GM21367 (cell line): ENCODE measurements around the gene SCFD2.
"Not testable (repeated sequence)": the region's sequence is repeated elsewhere in the genome, so short reads cannot be mapped to it uniquely, and the experiment has no call there.

Experiments used
- ATAC-seq: cut with Tn5 transposase; IDR thresholded peaks from one replicate; pipeline ENCODE4 v1.9.1; 2021; ENCODE audit not compliant: unreplicated experiment

SCFD2 gene

DNA sequence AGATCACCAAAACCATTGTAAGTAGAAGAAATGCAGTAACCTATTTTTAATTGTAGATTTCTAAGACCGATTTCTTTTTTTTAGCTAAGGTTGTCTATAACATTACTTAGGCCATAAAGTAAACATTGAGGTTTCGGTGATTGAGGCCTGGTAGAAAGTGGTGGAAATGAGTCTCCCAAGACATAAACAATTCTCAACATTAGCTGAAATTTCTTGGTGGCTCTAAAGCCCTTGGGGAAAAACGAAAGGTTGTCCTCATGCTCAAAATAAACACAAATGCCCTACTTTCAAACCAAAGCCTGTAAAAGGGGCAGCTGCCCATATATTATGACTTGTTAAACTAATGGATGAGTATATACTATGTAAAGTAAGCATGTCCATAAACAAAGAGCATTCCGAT, 98.8 kb downstream of the SCFD2 start:
- no peak for ATAC-seq

DNA sequence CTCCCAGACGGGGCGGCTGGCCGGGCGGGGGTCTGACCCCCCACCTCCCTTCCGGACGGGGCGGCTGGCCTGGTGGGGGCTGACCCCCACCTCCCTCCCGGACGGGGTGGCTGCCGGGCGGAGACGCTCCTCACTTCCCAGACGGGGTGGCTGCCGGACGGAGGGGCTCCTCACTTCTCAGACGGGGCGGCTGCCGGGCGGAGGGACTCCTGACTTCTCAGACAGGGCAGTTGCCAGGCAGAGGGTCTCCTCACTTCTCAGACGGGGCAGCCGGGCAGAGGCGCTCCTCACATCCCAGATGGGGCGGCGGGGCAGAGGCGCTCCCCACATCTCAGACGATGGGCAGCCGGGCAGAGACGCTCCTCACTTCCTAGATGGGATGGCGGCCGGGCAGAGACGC, 109.9 kb downstream of the SCFD2 start:
- not testable (repeated sequence) for ATAC-seq

DNA sequence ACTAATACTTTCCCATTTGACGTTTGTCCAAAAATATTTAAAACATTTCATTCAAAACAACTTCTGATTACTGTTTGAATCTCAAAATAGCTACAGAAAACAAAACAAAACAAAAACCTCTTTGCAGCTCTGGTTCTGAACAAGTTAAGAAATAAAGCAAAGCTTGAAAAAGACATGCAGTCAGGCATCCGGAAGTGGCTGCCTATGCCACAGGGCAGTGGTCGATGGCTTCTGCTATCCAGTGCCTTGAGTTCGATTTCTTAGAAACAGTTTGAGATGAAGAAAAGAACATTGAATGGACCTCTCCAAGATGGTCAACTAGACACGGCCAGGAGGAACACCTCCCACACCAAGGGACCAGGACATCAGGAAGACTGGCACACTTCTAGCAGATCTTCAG, 125.3 kb downstream of the SCFD2 start:
- no peak for ATAC-seq

DNA sequence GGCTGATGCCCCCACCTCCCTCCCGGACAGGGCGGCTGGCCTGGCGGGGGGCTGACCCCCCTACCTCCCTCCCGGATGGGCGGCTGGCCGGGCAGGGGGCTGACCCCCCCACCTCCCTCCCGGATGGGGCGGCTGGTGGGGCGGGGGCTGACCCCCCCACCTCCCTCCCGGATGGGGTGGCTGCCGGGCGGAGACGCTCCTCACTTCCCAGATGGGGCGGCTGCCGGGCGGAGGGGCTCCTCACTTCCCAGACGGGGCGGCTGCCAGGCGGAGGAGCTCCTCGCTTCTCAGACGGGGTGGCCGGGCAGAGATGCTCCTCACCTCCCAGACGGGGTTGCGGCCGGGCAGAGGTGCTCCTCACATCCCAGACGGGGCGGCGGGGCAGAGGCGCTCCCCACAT, 127.5 kb downstream of the SCFD2 start:
- not testable (repeated sequence) for ATAC-seq

DNA sequence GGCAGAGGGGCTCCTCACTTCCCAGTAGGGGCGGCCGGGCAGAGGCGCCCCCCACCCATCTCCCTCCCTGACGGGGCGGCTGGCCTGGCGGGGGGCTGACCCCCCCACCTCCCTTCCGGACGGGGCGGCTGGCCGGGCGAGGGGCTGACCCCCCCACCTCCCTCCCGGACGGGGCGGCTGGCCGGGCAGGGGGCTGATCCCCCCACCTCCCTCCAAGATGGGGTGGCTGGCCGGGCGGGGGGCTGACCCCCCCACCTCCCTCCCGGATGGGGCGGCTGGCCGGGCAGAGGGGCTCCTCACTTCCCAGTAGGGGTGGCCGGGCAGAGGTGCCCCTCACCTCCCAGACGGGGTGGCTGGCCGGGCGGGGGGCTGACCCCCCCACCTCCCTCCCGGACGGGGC, 128.1 kb downstream of the SCFD2 start:
- ATAC-seq: not testable (repeated sequence)

DNA sequence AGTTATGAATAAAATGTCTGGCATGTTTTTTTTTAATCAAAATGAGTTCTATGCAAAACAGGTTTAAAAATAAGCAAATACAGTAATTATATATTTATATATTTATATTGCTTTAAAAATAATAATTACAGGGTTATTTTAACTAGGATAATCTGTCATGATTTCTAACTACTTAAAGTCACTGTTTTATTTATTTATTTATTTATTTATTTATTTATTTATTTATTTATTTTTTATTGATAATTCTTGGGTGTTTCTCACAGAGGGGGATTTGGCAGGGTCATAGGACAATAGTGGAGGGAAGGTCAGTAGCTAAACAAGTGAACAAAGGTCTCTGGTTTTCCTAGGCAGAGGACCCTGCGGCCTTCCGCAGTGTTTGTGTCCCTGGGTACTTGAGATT, 129.2 kb downstream of the SCFD2 start:
- not testable (repeated sequence) for ATAC-seq

DNA sequence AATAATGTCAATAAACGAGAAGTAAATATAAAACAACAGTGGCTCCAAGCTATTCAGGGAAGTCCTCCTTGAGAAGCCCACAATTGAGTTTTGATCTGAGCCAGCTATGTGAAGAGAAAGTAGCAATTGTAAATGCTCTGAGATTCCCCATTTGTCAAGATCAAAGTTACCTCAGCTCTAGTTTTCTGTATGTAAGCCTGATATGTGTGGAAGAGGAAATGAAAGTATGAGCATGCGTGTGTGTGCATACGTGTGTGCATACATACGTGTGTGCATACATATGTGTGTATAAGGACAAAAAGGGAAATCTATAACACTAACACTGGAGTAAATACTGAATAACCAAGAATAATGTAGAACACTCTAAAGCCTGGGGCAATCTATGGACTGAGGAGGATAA, 130.3 kb downstream of the SCFD2 start:
- ATAC-seq: no peak

DNA sequence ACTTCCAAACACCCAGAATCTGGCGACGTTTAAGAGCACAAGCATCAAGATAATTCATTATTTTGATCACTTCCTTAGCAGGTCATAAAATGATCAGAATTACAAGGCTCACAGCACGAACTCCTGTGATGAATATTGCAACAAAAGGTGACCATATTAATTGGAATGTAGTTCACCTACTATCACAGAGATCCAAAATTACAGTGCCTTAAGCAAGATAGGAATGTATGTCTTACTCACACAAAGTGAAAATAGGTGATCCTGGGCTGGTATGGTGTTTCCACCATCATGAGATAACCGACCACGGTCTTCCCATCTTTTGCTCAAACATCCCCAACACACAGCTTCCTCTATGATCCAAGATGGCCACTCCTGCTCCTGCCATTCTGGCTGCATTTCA, 131.2 kb downstream of the SCFD2 start:
- ATAC-seq: no peak

DNA sequence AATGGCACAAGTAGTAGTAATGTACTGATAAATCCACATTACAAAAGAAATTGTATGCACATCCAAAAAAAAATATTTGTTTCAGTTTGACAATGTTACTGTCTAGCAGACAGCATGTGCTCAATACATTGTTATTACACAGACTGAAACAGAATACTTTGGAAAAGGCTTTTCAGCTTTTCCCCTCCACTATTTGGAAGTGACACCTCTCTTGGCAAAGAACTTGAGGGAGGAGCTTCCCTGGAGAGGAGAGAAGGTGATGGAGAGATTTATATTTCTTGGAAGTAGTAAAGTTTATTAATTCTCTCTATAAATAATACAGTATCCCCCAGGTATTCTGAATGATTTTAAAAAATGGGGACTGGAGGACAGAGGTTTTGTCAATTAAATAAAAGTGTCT, 131.8 kb downstream of the SCFD2 start:
- ATAC-seq: no peak

DNA sequence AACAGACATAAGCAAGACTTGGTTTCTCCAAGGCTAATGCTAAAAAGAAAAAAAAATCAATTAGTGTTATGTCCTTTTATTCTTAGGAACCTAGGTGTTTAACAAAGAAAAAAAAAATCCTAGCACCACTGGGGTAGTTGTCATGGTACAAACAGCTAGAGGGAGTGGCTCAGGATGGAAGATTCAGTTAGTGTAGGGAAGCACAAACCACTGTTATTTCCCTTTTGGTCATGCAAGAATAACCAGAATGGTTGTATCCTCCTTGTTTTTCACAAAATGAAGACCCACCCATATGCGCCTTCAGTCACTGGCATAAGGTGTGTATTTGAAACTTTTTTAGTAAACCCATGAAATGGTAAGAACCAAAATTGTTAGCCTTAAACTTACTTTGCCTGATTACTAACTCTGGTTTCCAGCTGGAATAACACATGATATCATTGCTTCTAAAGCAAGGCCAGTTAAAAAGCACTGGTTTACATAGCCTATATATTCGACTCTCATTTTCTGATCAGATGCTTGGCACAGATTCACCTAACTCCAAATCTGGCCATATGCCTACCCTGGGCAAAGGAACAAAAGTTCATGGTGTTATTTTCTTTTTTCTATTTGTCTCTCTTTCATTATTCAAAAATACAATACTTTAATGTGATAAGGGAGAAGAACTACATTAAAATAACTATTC, 132.6 kb downstream of the SCFD2 start:
- ATAC-seq: no peak

DNA sequence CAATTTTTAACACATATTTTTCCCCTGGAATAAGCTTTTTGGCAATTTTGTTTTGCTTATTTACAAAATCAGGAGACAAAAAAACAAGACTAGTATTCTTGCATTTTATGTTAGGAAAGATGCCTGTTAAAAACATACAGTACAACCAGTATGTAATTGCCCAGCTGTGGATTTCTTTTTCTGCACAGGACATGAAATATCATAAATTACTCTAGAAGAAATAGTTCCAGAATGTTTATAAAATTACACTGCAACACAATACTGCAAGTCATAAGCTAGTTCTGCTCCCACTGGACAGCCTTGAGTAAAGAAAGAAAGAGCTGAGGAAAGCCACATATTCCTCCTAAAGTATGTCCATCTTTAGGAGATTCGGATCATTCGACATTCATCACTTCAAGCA, 133.5 kb downstream of the SCFD2 start:
- no peak for ATAC-seq

DNA sequence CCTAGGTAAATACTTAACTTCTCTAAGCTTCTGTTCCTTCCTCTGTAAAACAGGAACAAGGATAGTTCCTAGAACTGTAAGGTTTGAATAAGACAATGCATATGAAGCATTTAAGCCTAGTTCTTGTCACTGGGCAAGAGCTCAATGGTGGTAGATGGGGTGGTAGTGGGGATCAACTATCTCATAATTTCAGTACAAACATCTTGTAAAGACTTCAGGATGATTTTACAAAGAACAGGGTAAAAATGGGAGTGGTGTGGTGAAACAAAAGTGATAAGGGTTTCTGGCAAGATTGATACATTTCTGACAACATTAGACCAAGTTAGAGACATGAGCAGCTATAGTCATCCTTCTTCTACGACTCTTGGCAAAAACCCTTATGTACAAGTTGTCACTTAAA, 137.8 kb downstream of the SCFD2 start:
- no peak for ATAC-seq

DNA sequence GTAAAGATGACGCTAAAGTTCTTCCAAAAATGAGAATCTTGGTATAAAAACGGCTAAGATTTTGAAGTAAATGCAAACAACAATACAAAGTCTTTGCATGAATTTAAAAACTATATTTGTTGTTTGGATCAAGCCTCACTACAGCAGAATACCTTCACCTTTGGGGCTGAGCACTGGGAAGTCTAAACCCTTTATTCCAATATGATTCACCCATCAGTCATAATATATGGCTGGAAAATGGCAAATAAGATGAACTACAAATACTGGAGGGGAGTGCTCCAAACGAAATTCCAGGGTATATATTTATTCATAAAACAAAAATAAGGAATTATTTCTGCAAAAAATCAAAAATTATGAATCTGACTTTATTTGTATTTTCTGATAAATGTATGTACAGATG, 138.4 kb downstream of the SCFD2 start:
- ATAC-seq: no peak

DNA sequence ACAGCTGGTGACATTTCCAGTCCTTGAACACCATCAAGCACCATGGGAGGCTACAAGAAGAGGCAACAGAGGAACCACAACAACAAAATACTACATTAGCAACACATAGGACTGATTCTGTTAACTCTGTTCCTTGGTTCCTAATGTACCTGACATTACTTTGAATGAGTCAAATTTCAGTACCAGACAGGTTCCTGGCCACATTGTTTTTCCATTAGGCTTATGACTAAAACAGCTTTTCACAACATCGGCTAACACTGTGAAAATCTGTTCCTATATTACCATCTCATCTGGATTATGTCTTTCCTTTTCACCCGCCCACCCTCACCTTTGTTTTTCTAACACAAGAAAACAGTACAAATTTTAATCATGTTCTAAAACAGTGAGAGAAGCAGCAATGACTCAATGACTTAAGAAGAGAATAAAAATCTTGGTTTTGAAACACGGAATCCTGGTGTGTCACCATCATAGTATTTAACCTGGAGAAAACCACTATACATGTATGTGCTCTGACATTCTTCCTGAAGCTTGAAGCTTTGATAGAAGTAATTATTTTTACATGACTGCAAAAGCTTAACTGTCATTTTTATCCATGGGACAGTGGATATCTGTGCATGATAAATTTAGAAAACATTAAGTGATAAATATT, 143.9 kb downstream of the SCFD2 start:
- no peak for ATAC-seq

DNA sequence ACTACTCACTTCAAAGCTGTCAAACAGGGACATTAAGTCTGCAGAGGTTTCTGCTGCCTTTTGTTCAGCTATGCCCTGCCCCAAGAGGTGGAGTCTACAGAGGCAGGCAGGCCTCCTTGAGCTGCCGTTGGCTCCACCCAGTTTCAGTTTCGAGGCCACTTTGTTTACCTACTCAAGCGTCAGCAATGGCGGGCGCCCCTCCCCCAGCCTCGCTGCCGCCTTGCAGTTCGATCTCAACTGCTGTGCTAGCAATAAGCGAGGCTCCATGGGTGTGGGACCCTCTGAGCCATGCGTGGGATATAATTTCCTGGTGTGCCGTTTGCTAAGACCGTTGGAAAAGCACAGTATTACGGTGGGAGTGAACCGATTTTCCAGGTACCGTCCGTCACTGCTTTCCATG, 146.7 kb downstream of the SCFD2 start:
- ATAC-seq: not testable (repeated sequence)

DNA sequence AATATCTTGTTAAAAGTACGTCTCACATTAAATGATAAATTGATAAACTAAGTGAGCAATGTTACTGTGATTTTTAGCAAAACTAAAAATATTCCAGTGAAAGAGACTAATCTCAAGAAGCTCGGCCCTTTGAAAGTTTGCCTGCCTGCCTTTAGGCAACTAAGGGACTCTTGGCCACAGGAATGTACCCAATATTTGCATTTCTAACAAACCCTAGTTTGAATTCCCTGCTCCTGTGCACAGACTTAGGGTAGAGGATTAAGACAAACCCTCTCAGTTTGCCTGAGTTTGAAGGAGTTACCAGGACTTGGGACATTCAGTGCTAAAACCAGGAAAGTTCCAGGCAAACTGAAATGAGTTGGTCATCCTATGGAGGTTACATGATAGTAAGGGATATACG, 157.1 kb downstream of the SCFD2 start:
- no peak for ATAC-seq

DNA sequence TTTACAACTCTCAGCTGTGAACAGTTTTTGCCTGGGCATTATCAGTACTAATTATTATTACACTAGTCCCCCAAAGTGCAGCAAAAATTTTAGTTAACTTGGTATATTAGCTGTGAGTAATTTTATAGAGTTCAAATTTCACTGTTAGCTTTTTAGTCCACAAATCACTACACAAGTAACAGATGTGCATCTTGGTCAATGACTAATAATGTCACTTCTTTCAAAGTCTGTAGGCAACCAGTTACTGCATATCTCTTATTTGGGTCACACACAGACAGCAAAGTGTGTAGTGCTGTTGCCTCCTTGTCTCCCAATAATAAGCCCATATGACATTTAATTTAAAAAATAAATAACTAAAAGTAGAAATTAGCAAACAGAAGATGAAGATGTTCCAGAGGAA, 159.9 kb downstream of the SCFD2 start:
- no peak for ATAC-seq

DNA sequence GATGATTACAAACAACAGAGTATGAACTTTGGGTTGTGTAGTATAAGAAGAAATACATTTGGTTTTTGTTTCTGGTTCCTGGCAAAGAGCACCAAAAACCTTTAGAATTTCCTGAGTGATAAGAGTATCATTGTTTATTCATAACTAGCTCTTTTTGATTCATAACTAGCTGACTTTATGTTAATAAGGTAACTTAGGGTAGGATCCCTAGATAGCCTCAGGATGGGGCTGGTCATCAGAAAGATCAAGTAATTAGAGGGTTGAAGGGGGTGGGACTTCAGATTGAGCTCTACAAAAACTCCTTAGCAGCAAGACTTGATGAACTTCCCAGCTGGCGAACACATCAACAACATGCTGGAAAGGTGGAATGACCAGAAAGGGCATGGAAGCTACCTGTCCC, 166.5 kb downstream of the SCFD2 start:
- no peak for ATAC-seq

DNA sequence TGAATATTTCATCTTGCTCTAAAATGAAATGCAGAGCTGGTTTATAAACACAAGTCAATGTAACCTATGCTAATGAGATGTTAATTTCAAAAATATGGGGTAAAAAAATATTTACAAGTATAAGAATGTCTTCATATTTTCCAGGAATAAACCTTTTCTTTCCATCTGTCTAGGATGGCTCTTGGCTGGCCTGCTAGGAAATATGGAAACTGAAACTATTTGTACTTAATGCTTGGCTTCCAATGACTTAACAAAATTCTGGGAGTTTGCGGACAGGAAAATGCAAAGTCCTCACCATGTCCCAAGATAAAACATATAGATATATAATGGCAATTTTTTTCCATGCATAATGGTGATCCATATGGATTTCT, 168.1 kb downstream of the SCFD2 start:
- no peak for ATAC-seq

DNA sequence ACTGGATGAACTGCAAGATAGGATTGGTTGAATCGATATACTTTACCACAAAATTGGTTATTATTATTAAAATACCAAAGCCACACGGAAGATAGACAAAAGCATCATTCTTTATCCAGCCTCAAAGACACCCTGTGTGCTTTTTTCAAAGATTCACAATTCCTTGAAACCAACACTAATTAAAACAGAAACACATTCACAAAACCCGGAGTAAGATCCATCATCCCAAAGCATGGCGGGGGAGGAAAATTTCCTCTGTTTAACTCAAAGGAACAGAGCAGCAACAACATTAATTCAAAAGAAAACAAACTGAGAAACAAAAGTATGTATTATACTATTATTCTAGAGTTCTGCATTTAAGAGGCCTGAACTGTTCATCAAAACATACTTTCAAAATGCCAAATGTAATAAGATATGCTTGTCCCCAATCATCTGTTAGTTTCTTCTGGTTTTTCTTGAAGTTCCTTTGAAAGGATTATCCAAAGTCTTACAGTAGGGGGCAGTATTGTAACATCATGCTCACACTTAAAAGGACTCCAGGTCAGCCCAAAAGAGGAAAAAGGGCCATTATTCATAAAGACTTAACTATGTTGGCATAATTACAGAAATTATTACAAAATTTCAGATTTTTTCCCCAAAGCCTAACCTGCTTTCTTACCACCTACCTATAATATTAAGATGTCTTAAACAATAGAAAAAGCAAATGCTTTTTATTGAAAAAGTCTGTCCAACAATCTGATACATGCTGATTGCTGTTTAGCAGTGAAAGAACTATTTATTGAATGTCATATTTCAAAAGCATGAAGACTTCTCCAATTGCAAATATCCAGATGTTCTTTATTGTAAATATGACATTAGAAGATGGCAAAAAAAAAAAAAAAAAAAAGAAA, 168.7 kb downstream of the SCFD2 start:
- peak; percentile 67 for ATAC-seq

DNA sequence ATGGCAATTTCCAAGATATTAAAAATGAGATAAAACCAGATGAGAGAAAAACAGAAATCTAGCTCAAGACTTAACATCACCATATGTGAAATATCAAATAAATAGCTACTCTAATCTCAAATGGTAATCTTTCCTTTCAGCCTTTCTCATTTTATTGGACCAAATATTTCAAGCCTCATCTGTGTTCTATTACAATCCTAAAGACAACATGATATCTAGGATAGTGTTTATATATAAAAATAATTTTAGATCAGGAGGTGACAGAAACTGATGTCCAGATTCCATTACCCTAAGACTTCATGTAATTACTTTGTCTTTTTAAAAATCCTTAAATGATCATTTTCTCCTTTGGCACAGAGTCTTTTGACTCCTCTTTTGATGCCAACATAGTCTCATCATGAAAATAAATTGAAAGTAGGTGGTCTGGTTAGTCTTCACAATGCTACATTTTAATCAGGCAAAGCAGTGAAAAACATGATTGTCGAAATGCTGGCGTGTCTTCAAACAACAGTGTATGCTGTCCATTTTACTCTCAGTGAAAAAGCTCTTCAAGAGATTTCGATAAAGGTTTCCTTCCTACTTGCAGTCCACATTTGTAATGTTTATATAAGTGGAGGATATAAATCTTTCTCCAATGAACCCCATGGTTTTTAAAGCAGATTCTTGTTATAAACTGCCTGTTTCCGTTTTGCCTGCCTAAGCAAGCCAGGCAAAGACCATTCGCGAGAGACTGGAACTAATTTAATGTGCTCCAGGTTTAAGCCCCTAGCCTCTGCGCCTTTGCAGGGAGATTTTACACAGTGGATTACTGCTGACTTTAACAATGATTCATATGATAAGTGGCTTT, 169.8 kb downstream of the SCFD2 start:
- ATAC-seq: no peak
